GM18498 (cell line): ENCODE measurements around the gene CARD6.
"Not testable (repeated sequence)": the region's sequence is repeated elsewhere in the genome, so short reads cannot be mapped to it uniquely, and the experiment has no call there.

Source experiments
- ATAC-seq: cut with Tn5 transposase; IDR thresholded peaks from one replicate; pipeline ENCODE4 v1.9.1; 2021; ENCODE audit warnings: mild to moderate bottlenecking, moderate library complexity; ENCODE audit not compliant: unreplicated experiment

CARD6 gene

GRCh38 chr5:40827188-40827977 is 13.8 kb upstream of the CARD6 start:
- ATAC-seq, result no peak

GRCh38 chr5:40828021-40828631 is 13.0 kb upstream of the CARD6 start:
- ATAC-seq, result no peak

GRCh38 chr5:40828690-40829661 is 12.2 kb upstream of the CARD6 start:
- no peak for ATAC-seq

GRCh38 chr5:40829748-40830533 is 11.2 kb upstream of the CARD6 start:
- ATAC-seq, result no peak

GRCh38 chr5:40831346-40832210 is 9.6 kb upstream of the CARD6 start:
- ATAC-seq, result no peak

- ATAC-seq, result no peak
Observed at GRCh38 chr5:40832345-40832744, 8.8 kb upstream of the CARD6 start.

GRCh38 chr5:40833712-40834229 is 7.4 kb upstream of the CARD6 start:
- no peak for ATAC-seq

- ATAC-seq, result no peak
Observed at GRCh38 chr5:40834391-40834848, 6.7 kb upstream of the CARD6 start.

GRCh38 chr5:40834849-40835787 is 6.0 kb upstream of the CARD6 start, which contains the start of gene RPL37:
RPL37 (minus strand) TSS chr5:40835222; CDS start chr5:40835185, 37 bp downstream.
- peak; percentile 97 for ATAC-seq

- no peak for ATAC-seq
Observed at GRCh38 chr5:40838086-40838485, 3.1 kb upstream of the CARD6 start.

GRCh38 chr5:40842351-40842750 is 1.2 kb downstream of the CARD6 start:
- no peak for ATAC-seq

- no peak for ATAC-seq
Observed at GRCh38 chr5:40844565-40844964, 3.4 kb downstream of the CARD6 start.

GRCh38 chr5:40846371-40846770 is 5.2 kb downstream of the CARD6 start:
- no peak for ATAC-seq

- no peak for ATAC-seq
Observed at GRCh38 chr5:40847525-40847924, 6.4 kb downstream of the CARD6 start.

GRCh38 chr5:40853632-40854192 is 12.5 kb downstream of the CARD6 start:
- no peak for ATAC-seq

- no peak for ATAC-seq
Observed at GRCh38 chr5:40860711-40861110, 19.5 kb downstream of the CARD6 start.

GRCh38 chr5:40865004-40865403 is 23.8 kb downstream of the CARD6 start:
- ATAC-seq, result not testable (repeated sequence)

GRCh38 chr5:40866844-40867243 is 25.7 kb downstream of the CARD6 start:
- no peak for ATAC-seq
